AG09309 (cell line): Measurements from ENCODE around the gene JAZF1.

Source experiments
- DNase-seq: peaks from one replicate; pipeline ENCODE4 v3.0.0-alpha.2; 2010; ENCODE audit warnings: low read depth
- H3K4me3 ChIP-seq: 2 replicates; pipeline ENCODE4 v1.5.1; 2011; ENCODE audit warnings: mild to moderate bottlenecking, low read depth, low read length, moderate library complexity; ENCODE audit not compliant: control insufficient read depth
- CTCF ChIP-seq: IDR thresholded peaks from 2 replicates; pipeline ENCODE4 v1.5.1; 2011; ENCODE audit warnings: mild to moderate bottlenecking, low read depth, low read length, inconsistent platforms; ENCODE audit not compliant: insufficient read depth, control insufficient read depth; ENCODE audit errors: missing control alignments

JAZF1 gene

GRCh38 chr7:28083164-28083997 is 97.2 kb downstream of the JAZF1 start:
- TF ChIP-seq CTCF, result no peak
- H3K4me3 ChIP-seq, result no peak overlapping the region
- DNase-seq, result peak; percentile 75

DNA sequence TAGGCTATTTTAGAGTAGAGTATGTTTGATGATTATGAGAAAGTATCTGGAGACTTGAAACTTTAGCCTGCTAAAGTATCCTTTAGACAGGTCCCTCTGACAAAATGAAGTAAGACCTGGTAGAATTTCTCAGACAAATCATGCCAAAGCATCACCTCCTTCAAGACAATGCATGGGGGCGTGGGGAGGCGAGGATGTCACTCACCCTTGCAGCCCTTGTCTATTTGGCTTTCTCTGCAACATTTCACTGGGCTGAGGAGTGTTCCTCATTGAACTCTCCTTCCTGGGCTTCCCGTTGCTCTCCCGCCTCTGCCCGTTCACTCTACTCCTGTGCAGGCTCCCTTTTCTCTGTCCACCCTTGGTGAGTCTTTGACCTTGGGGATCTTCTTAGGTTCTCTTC is 98.5 kb downstream of the JAZF1 start:
- DNase-seq, result no peak
- no peak overlapping the region for H3K4me3 ChIP-seq
- no peak for TF ChIP-seq CTCF

DNA sequence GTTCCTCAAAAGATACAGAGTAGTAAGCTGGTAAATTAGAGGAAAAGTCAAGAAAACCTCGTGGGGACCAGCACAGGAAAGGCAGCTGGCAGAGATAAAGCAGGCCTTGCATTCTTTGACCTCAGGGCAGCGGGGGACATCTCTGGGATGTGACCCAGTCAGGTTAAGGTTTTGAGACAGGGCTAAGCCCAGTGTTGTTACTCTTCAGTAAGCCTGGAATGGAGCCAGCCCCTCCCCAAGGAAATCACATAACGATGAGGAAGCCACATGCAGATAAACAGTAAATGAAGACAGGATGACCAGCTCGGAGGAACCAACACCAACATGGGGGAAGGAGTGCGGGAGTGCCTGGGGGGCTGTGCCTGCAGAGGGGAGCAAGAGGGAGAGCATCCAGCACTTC is 99.6 kb downstream of the JAZF1 start:
- H3K4me3 ChIP-seq, result no peak overlapping the region
- TF ChIP-seq CTCF, result no peak
- DNase-seq, result no peak

DNA sequence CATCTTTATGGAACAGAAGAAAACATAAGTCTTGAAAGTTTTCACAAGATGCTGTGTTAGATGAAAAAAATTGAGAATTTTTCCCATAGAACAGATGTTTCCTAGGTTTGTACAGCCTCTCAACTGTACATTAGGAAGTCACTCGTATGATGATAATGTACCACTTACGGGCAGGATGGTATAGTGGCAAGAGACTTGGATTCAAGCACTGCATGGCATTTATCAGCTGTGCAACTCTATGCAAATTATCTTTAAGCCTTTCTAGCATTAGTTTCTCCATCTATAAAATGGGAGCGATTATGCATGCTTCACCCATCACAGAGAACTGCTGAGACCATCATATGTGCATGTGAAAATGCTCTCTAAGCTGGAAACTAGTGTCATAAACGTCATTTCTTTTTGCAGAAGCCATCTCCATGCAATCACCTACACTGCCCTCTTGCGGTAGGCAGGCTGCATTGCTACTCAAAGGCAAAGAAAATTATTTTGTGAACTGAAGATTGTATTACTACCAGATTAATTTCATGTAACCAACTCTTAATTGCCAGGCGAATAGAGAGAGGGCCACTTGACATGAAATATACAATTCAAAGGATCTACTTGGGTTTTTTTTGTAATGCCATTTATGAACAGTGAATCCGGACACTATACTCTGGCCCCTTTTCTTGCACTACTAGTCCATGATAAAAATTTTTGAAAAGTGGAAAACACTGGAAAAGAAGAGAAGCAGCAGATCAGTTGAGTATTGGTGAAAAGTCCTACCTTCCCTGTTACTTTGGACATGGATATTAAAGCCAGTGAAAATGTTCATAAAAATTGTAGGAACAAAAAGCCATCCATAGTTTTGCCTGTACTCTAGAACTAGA is 102.3 kb downstream of the JAZF1 start:
- DNase-seq, result no peak
- TF ChIP-seq CTCF, result peak; percentile 96
- H3K4me3 ChIP-seq, result no peak overlapping the region

DNA sequence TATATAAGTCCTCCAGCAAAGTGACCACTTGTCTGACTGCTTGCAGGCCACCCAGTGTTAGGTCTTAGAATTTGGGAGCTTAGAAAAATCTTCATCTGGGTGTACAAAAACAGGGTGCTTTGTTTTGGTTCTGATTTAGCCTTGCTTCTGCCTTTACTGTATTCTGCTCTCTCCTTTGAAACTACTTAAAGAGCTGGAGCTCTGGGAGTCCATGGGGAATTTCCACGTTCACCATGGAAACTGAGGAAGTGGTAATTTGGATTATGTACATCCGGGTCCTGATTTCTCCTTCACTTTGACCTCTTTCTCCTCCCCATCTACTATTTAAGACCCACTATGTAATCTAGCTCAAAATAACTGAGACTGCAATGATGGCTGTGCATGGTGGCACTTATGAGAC is 103.0 kb downstream of the JAZF1 start:
- DNase-seq, result no peak
- H3K4me3 ChIP-seq, result no peak overlapping the region
- TF ChIP-seq CTCF, result no peak

- no peak for TF ChIP-seq CTCF
- no peak for DNase-seq
- no peak overlapping the region for H3K4me3 ChIP-seq
Observed at GRCh38 chr7:28076423-28077200, 104.0 kb downstream of the JAZF1 start.
